ENCODE results near the gene SLIT3. TPM values are rescaled to one million over a fixed set of nuclear protein-coding genes. Genes with fewer than 3 reads are reported as not detected.

SLIT3 gene
- total and polyA plus RNA-seq, 9 of the 15 experiments (the other 6 are each of a cell fraction or from before 2014, with no cell fraction given): 0.01 to 0.04 TPM; not detected in 7

DNA sequence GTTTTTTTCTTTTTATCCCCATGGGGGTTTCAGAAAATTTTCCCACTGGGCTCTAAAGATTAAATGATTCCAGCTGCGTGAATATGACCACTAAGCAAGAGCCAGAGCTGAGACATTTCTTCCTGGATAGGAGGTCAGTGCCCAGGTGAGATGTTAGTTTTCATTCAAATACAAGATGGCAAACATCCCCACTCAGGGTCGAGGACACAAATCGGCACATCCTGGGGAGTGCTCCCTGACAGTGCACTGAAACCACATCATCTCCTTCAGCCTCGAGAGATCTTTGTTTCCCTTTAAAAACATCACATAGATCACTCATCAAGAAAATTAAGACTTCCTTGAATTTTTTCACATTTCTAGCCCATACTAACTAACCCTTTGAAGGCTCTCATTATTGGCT, 448.6 kb downstream of the SLIT3 start:
- BruUV-seq (replicated peaks): no TSS peak
- Histone ChIP-seq H3K4me1 (replicated peaks in 1 of 2; ENCODE audit: control insufficient read depth in 2 of 2, insufficient read depth in 2 of 2, low read length in 2 of 2) (peaks cover 0 to 5% of the 10 kb centered on the region in 2 experiments; a peak in 2 of 5 replicates), H2AFZ (ENCODE audit: low read depth, low read length) (no peak overlapping the region), H3K9ac (ENCODE audit: insufficient read depth in 1 of 2, low read depth in 2 of 2, low read length in 2 of 2) (no peak overlapping the region), H3K36me3 (ENCODE audit: control insufficient read depth, insufficient read depth, low read length) (no peaks in the 10 kb centered on the region), H3K27ac (ENCODE audit: extremely low read depth, low read depth, low read length) (no peak overlapping the region), H3K79me2 (ENCODE audit: control insufficient read depth, insufficient read depth, low read length) (no peaks in the 10 kb centered on the region), H3K4me2 (ENCODE audit: insufficient read depth, low read length) (no peak overlapping the region), H3K4me3 (no peak overlapping the region), H3K27me3 (ENCODE audit: control insufficient read depth in 2 of 2, insufficient read depth in 2 of 2, low read length in 2 of 2) (peaks cover 10 to 25% of the 10 kb centered on the region in 2 experiments; a peak in 4 of 5 replicates), H3K9me3 (replicated peaks; ENCODE audit: control insufficient read depth, insufficient read depth, low read depth, low read length) (no peaks in the 10 kb centered on the region), H3K9me1 (ENCODE audit: control insufficient read depth, insufficient read depth, low read length) (no peaks in the 10 kb centered on the region), H4K20me1 (replicated peaks; ENCODE audit: control insufficient read depth, insufficient read depth, low read length) (no peaks in the 10 kb centered on the region)
- ATAC-seq (no peak), FAIRE-seq (no peak), DNase-seq (ENCODE audit: extremely low read depth in 1 of 4, low spot score in 3 of 4) (no peak)
- WGBS (ENCODE audit: insufficient coverage, low coverage, missing lambda C conversion rate): 0% methylated on average over 4 of the region's 4 CpGs
- in situ Hi-C loops (cut with MboI) (no loop called here), intact Hi-C loops (cut with micrococcal nuclease) (no loop called here)
- no peak for TF ChIP-seq MXI1 (IDR thresholded peaks at IDR 0.05; ENCODE audit: low read depth, low read length)
- TF ChIP-seq, protein P1, sequence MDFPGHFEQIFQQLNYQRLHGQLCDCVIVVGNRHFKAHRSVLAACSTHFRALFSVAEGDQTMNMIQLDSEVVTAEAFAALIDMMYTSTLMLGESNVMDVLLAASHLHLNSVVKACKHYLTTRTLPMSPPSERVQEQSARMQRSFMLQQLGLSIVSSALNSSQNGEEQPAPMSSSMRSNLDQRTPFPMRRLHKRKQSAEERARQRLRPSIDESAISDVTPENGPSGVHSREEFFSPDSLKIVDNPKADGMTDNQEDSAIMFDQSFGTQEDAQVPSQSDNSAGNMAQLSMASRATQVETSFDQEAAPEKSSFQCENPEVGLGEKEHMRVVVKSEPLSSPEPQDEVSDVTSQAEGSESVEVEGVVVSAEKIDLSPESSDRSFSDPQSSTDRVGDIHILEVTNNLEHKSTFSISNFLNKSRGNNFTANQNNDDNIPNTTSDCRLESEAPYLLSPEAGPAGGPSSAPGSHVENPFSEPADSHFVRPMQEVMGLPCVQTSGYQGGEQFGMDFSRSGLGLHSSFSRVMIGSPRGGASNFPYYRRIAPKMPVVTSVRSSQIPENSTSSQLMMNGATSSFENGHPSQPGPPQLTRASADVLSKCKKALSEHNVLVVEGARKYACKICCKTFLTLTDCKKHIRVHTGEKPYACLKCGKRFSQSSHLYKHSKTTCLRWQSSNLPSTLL (IDR thresholded peaks at IDR 0.05): no peak
- TF ChIP-seq HIVEP1 (CRISPR knock-in tag; IDR thresholded peaks at IDR 0.05): no peak
- TF ChIP-seq PPARD (CRISPR knock-in tag; IDR thresholded peaks at IDR 0.05): no peak
- no peak for TF ChIP-seq NR3C1 (CRISPR knock-in tag; IDR thresholded peaks at IDR 0.05)
- no peak for TF ChIP-seq BACH1 (tag; IDR thresholded peaks at IDR 0.05)
- no peak for TF ChIP-seq ESRRB (CRISPR knock-in tag; IDR thresholded peaks at IDR 0.05; ENCODE audit: borderline replicate concordance)
- TF ChIP-seq ZNF584 (CRISPR knock-in tag; IDR thresholded peaks at IDR 0.05; ENCODE audit: low read depth): no peak
- no peak for TF ChIP-seq NEUROD1 (IDR thresholded peaks at IDR 0.05; ENCODE audit: borderline replicate concordance, low read depth, low read length, partially characterized antibody)
- no peak for TF ChIP-seq ZNF699 (CRISPR knock-in tag; IDR thresholded peaks at IDR 0.05; ENCODE audit: insufficient replicate concordance)
- TF ChIP-seq TCFL5 (CRISPR knock-in tag; conservative IDR thresholded peaks at IDR 0.05): no peak
- TF ChIP-seq SREBF2 (CRISPR knock-in tag; IDR thresholded peaks at IDR 0.05): no peak
- TF ChIP-seq ETS2 (tag; IDR thresholded peaks at IDR 0.05; ENCODE audit: borderline replicate concordance, poor library complexity, severe bottlenecking): no peak
- no peak for TF ChIP-seq KLF13 (tag; IDR thresholded peaks at IDR 0.05; ENCODE audit: borderline replicate concordance, low read depth)
- POLR2A ChIA-PET: no interaction called here
- CTCF ChIA-PET (ENCODE audit: low intra/inter-chr PET ratio): no interaction called here
